NCI-H524 treated with DMSO at 0.1 percent for 48 hours (cell line): Measurements from ENCODE around the gene GSTT4.
"Not testable (repeated sequence)": the region's sequence is repeated elsewhere in the genome, so short reads cannot be mapped to it uniquely, and the experiment has no call there.

Source experiments
- DNase-seq: peaks from one replicate; lab custom pipeline; 2025; lab: John Stamatoyannopoulos, UW

GSTT4 gene

DNA sequence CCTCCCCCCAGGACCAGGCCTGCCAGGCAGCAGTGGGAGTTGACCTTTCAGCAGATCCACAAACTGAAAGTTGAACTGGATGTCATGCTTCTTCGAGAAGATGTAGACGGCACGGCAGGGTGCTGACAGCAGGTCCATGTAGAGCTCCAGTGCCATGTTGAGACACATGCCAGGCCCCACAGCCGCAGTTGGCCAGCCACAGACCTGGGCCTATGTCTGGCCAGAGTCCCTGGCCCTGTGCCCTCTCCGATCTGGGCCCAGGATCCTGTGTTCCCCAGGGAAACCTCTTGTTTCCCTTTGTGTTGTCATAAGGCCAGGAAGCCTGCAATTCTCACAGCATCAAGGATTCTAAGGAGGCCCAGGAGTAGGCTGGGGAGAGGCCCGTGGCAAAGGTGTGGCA, at the start of gene GSTT4:
TSS of gene GSTT4 (minus strand) at position 253 of the 400 bp plus-strand sequence. CDS start at position 156, 97 bp downstream.
- no peak for DNase-seq

GRCh38 chr22:24054356-24054755, 49.1 kb upstream of the GSTT4 start:
- DNase-seq: no peak

DNA sequence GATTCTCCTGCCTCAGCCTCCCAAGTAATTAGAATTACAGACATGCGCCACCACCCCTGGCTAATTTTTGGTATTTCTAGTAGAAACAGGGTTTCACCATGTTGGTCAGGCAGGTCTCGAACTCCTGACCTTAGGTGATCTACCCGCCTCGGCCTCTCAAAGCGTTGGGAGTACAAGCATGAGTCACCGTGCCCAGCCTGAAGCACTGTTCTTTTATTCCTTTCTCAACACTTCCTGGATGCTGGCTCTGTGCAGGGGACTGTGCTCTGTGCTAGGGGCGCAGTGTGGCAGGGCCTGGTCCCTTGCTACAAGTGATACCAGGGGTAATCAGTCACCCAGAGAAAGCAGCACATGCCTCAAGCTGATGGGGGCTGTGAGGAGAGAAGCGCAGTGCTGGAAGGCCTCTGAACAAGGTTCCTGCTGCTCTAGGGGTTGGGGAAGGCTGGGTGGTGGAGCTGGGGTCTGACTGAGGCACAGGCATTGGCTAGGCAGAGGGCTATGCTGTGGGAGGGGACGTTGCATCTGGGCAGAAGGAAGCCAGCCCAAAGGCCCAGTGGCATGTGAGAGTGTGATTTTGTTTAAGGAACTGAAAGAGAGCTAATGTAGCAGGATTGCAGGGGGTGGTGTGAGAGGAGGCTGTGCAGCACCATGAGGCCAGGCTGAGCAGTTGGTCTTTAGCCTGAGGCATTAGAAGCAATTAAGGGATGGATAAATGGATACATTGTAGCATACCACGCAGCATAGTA, 48.4 kb upstream of the GSTT4 start:
- no peak for DNase-seq

- no peak for DNase-seq
Observed at GRCh38 chr22:24051568-24051967, 46.3 kb upstream of the GSTT4 start.

DNA sequence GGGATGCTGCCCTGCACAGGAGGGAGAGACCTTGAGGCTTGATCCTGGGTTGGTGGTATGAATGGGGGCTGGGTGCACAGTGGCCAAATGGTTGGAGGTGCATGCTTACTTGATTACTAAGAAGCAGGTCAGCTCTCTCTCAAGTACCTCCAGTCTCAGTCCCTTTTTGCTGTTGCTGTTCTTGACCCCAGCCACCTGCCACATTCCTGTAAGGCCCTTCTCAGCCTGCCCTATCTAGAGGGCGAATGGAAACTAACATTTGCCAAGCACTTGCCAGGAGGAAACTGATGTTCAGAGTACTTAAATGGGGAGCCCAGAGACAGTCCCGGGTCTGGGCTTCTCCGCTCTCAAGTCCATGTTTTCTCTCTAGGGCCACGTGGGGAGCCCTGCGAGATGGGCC, 45.8 kb upstream of the GSTT4 start:
- no peak for DNase-seq

DNA sequence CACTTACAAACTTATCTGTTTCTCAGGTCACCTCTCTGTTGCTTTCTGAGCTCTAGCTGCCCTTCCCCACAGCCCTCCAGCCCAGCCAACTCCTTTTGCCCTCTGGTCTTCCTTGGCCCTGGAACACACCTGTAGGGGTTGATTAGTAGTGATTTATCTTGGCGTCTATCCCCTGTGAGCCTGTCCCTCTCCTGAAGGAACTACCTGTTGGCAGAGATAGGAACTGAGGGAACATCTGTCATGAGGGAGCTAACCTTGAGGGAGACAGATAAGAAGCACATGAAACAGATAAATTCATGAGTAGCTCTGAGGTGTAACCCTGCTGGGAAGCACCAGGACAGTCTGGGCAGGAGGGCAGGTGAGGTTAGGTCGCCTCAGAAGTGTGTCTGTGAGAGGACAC, 44.7 kb upstream of the GSTT4 start:
- DNase-seq: no peak

DNA sequence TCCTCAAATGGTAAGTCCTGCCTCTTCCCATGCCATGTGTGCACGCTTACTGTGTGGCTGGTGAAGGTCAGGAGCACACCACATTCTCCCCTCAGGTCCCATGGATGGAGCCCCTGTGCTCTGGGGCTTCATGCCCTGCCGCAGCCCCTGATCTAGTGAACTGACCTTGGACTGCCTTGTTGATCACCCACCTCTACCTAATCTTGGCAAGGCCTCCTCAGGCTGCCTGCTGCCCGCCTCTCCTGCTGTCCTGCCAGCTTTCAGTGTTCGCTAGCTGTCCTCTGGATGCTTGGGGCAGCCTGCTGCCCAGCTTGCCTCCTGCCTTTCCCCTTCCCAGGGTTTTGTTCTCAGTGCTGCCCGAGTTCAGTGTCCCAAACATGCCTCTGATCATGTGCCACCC, 44.0 kb upstream of the GSTT4 start:
- no peak for DNase-seq

GRCh38 chr22:24046024-24046423, 40.8 kb upstream of the GSTT4 start:
- no peak for DNase-seq

DNA sequence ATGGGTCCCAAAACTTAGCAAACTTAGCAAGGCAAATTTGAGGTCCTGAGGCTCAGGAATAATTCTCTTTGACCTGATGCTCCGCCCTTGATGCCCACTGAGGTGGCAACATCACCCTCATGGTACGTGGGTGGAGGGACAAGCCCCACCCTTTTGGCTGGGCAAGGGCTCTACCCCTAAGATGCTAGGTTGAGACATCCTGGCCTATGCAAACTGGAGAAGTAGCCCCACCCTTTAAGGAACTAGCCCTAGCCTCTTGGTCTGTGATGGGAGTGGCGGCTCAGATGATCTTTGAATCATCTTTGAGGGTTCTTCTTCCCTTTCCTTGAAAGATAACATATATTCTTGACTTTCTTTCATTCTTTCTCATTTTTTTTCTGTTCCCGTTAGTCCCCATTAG, 38.7 kb upstream of the GSTT4 start:
- no peak for DNase-seq

GRCh38 chr22:24043465-24043864, 38.2 kb upstream of the GSTT4 start:
- not testable (repeated sequence) for DNase-seq

GRCh38 chr22:24040946-24041345, 35.7 kb upstream of the GSTT4 start:
- no peak for DNase-seq

DNA sequence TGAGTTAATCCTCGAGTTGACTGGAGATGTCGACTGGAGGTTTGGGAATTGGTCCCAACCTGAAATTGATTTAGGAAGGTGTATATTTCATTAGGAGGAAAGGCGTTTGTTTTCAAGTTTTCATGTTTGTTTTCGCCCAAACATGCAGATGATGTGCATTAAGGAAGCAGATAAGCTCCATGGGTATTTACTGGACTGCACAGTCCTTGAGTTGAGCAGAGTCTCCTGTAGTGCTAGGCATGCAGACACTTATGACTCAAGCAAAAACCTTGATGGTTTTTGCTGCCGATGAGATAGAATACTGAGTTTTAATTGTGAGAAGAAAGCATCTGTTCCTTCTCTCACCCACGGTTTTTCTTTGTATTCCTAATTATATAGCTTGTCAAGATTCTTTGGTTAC, 33.8 kb upstream of the GSTT4 start:
- DNase-seq: no peak

GRCh38 chr22:24037851-24038765, 32.9 kb upstream of the GSTT4 start:
- DNase-seq: no peak

GRCh38 chr22:24035296-24035695, 30.0 kb upstream of the GSTT4 start:
- DNase-seq: no peak

- DNase-seq: no peak
Observed at GRCh38 chr22:24033731-24034130, 28.5 kb upstream of the GSTT4 start.

DNA sequence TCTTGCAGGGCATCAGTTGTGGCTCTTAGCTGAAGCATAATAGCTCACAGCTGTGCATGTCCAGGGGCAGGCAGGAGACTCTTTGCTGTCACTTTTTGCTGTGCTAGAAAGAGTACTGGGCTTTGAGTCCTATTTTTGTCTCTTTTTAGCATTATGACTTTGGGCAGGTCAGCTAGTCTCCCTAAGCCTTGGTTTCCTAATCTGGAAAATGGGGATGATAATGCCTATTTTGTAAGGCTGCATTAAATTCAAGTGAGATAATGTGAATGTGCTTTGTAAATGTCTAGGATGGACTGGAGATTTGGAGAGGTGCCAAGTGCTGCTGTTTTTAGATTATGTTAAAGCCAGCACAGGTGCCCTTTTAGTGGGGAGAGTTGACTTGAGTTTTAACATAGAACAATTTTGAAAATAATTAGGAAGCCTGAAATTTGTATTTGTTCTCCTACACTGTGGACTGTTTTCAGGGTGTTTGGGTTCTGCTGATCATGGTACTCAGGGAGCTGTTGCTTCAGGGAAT, 25.0 kb upstream of the GSTT4 start:
- no peak for DNase-seq

DNA sequence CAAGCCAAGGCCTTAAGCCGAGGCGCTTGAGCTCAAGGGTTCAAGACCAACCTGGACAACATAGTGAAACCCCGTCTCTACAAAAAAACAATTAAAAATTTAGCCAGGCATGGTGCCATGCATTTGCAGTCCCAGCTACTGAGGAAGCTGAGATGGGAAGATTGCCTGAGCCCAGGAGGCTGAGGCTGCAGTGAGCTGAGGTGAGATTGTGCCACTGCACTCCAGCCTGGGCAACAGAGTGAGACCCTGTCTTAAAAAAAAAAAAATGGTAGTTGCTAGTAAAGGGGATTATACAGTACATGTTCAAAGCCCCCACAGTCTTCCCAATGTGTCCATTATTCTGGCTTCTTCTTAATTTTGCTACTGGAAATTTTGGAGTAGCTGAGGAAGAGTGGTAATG, 24.1 kb upstream of the GSTT4 start:
- DNase-seq: no peak

- DNase-seq: no peak
Observed at GRCh38 chr22:24028533-24028932, 23.3 kb upstream of the GSTT4 start.

- DNase-seq: no peak
Observed at GRCh38 chr22:24027991-24028390, 22.7 kb upstream of the GSTT4 start.

GRCh38 chr22:24027389-24027975, 22.2 kb upstream of the GSTT4 start:
- DNase-seq: peak; percentile 23

GRCh38 chr22:24026733-24027132, 21.5 kb upstream of the GSTT4 start:
- DNase-seq: no peak

- no peak for DNase-seq
Observed at GRCh38 chr22:24026056-24026455, 20.8 kb upstream of the GSTT4 start.

GRCh38 chr22:24025475-24025874, 20.2 kb upstream of the GSTT4 start:
- no peak for DNase-seq
